ENCODE results near the gene ADCY9.
"Not testable (repeated sequence)": the region's sequence is repeated elsewhere in the genome, so short reads cannot be mapped to it uniquely, and the experiment has no call there.

Gene ADCY9

DNA sequence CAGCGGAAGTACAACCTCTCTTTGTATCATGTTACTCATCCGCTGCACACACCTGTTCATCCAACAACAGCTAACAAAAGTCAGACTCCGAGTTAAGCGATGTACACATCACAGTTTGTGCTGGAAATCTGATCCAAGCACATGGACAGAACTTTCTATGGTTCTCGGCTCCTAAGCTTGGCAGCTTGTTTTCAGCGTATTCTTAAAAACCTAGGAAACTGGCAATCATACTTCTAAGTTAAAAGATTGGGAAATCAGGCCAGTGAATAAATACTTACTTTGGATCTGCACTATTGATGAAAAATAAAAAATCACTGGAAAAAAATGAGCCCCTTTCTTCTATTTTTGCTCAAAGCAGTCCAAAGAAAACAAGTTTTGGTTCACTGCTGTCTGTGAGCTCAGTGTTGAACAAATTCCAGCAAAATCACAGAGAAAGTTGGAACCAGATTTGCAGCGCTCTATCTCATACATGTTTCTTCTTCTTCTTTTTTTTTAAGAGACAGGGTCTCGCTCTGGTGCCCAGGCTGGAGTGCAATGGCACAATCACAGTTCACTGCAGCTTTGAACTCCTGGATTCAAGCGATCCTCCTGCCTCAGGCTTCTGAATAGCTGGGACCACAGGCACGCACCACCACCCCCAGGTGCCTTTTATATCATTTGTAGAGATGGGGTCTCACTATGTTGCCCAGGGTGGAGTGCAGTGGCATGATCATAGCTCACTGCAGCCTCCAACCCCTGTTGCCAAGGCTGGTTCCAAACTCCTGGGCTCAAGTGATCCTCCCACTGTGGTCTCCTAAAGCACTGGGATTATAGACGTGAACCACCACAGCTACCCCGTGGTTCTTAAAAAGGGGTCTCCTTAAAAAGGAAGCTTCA is 164.1 kb downstream of the ADCY9 start:
- Histone ChIP-seq H3K4me1 (ENCODE audit: control insufficient read depth in 5 of 5, insufficient read depth in 5 of 5, low read length in 5 of 5) (peaks cover 11 to 48% (median 40%) of the 10 kb centered on the region in 5 donors), H3K9ac (ENCODE audit: low read length in 5 of 5) (no peak overlapping the region), H3K4me3 (ENCODE audit: low read depth in 1 of 5, low read length in 5 of 5) (peak overlapping the region in 3 of 5 donors; percentile 24 to 50 (median 34)), H3K9me3 (ENCODE audit: control insufficient read depth in 5 of 5, low read length in 5 of 5) (no peaks in the 10 kb centered on the region), H3K27me3 (ENCODE audit: control insufficient read depth in 5 of 5, insufficient read depth in 4 of 5, low read length in 5 of 5) (peaks cover 0 to 3% (median 0%) of the 10 kb centered on the region in 5 donors), H3K36me3 (ENCODE audit: control insufficient read depth in 5 of 5, insufficient read depth in 5 of 5, low read length in 5 of 5) (no peaks in the 10 kb centered on the region), H3K27ac (ENCODE audit: low read depth, low read length) (peak overlapping the region; percentile 78)

DNA sequence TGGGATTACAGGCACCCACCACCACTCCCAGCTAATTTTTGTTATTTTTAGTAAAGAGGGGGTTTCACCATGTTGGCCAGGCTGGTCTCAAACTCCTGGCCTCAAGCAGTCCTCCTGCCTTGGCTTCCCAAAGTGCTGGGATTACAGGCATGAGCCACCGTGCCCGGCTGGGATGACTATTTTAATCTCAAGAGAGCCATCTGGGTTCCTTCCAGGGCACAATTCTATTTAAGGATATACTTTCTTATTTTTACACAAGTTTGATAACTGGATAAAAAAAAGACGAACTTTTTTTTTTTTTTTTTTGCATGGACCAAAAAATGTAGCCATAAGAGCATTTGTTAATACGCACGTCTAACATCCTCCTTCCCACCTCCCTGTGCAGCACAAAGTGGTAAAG is 164.9 kb downstream of the ADCY9 start:
- H3K4me3 ChIP-seq (ENCODE audit: low read depth in 1 of 5, low read length in 5 of 5); H3K36me3 ChIP-seq (ENCODE audit: control insufficient read depth in 5 of 5, insufficient read depth in 5 of 5, low read length in 5 of 5); H3K9me3 ChIP-seq (ENCODE audit: control insufficient read depth in 5 of 5, low read length in 5 of 5); H3K9ac ChIP-seq (ENCODE audit: low read length in 5 of 5); H3K27me3 ChIP-seq (ENCODE audit: control insufficient read depth in 5 of 5, insufficient read depth in 4 of 5, low read length in 5 of 5): not testable (repeated sequence)
- Histone ChIP-seq H3K4me1 (ENCODE audit: control insufficient read depth in 5 of 5, insufficient read depth in 5 of 5, low read length in 5 of 5) (peaks cover 11 to 50% (median 40%) of the 10 kb centered on the region in 5 donors), H3K27ac (ENCODE audit: low read depth, low read length) (peak overlapping the region; percentile 78)

DNA sequence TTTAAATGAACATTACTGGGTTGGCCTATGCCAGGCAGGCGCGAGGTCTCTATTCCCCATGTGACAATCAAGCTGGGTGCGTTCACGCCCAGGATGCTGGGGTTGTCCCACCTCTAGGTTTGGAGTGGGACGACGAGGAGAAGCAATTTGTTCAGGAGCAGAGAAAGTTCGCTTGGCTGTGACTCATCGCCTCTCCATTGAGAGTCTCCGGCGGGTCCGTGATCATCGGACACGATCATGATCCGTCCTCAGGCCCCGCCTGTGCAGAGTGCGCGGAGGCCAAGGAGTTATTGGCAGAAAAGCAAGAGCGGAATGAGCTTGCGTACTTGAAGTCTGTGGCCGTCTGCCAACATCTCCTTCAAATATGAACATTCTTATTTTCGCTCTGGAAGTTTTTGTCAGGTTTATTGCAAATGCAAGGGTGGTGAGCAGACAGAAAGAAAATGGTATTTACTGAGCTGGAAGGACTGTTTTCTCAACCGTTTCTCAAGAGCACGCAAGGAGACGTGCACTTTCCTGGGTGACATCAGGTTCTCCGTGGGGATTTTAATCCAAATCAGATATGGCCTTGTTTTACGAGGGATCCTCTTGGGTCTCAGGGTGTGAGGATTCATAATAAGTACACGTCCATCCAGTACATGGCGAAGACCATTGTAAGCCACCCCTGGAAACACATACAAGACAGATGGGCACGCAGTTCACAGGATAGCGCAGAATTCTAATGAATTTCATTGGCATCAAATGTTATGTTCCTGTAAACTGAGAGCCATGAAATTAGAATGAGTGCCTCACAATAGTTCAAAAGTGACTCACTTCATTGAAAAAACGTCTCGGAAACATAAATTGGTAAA is 165.7 kb downstream of the ADCY9 start:
- H3K9me3 ChIP-seq (ENCODE audit: control insufficient read depth in 5 of 5, low read length in 5 of 5): no peaks in the 10 kb centered on the region
- peaks cover 0 to 3% (median 0%) of the 10 kb centered on the region in 5 donors for H3K27me3 ChIP-seq (ENCODE audit: control insufficient read depth in 5 of 5, insufficient read depth in 4 of 5, low read length in 5 of 5)
- H3K4me3 ChIP-seq (ENCODE audit: low read depth in 1 of 5, low read length in 5 of 5): peak overlapping the region in 4 of 5 donors; percentile 44 to 52 (median 48)
- H3K4me1 ChIP-seq (ENCODE audit: control insufficient read depth in 5 of 5, insufficient read depth in 5 of 5, low read length in 5 of 5): peaks cover 11 to 57% (median 47%) of the 10 kb centered on the region in 5 donors
- no peaks in the 10 kb centered on the region for H3K36me3 ChIP-seq (ENCODE audit: control insufficient read depth in 5 of 5, insufficient read depth in 5 of 5, low read length in 5 of 5)
- H3K27ac ChIP-seq (ENCODE audit: low read depth, low read length): peak overlapping the region; percentile 78
- peak overlapping the region; percentile 48 to 69 (median 64) for H3K9ac ChIP-seq (ENCODE audit: low read length in 5 of 5)

DNA sequence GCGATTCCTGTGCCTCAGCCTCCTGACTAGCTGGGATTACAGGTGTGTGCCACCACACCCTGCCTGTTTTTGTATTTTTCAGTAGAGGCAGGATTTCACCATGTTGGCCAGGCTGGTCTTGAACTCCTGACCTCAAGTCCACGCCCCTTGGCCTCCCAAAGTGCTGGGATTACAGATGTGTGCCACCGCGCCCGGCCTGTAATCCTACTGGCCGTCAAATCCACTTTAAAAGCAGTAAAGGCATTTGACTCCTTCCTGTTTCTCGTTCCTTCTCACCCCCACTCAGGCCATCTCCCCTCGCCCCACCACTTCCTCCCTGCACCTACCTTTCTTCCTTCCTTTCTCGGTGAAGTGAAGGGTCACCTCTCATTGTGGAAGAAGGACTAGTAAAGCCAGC is 166.3 kb downstream of the ADCY9 start:
- Histone ChIP-seq H3K27ac (ENCODE audit: low read depth, low read length) (peak overlapping the region; percentile 78), H3K9me3 (ENCODE audit: control insufficient read depth in 5 of 5, low read length in 5 of 5) (no peaks in the 10 kb centered on the region), H3K27me3 (ENCODE audit: control insufficient read depth in 5 of 5, insufficient read depth in 4 of 5, low read length in 5 of 5) (peaks cover 0 to 3% (median 0%) of the 10 kb centered on the region in 5 donors), H3K4me1 (ENCODE audit: control insufficient read depth in 5 of 5, insufficient read depth in 5 of 5, low read length in 5 of 5) (peaks cover 11 to 57% (median 47%) of the 10 kb centered on the region in 5 donors), H3K9ac (ENCODE audit: low read length in 5 of 5) (peak overlapping the region in 4 of 5 donors; percentile 8 to 67 (median 36)), H3K36me3 (ENCODE audit: control insufficient read depth in 5 of 5, insufficient read depth in 5 of 5, low read length in 5 of 5) (no peaks in the 10 kb centered on the region), H3K4me3 (ENCODE audit: low read depth in 1 of 5, low read length in 5 of 5) (peak overlapping the region in 4 of 5 donors; percentile 44 to 52 (median 48))

DNA sequence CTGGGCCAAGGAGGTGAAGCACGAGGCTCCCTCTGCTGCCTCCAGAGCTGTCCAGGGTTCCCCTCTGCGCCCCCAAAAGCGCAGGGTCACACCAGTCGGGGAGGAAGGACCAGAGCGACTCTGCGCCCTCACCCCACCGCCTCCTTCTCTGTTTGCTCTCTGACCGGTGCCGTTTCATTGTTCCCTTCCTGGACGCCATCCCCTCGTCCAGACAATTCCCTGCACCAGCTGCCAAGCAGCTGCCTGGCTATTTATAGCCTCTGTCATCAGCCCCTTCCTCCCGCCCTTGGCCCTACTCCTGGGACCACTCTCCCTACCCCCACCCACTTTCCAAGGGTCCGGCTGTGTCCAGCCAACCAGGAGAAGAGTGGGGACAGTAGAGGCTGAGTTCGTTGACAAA is 167.0 kb downstream of the ADCY9 start:
- H3K9me3 ChIP-seq (ENCODE audit: control insufficient read depth in 5 of 5, low read length in 5 of 5): no peaks in the 10 kb centered on the region
- peak overlapping the region in 2 of 5 donors; percentile 4 to 24 for H3K9ac ChIP-seq (ENCODE audit: low read length in 5 of 5)
- H3K27ac ChIP-seq (ENCODE audit: low read depth, low read length): peak overlapping the region; percentile 78
- H3K4me3 ChIP-seq (ENCODE audit: low read depth in 1 of 5, low read length in 5 of 5): peak overlapping the region in 3 of 5 donors; percentile 28 to 51 (median 43)
- H3K4me1 ChIP-seq (ENCODE audit: control insufficient read depth in 5 of 5, insufficient read depth in 5 of 5, low read length in 5 of 5): peaks cover 11 to 53% (median 47%) of the 10 kb centered on the region in 5 donors
- no peaks in the 10 kb centered on the region for H3K36me3 ChIP-seq (ENCODE audit: control insufficient read depth in 5 of 5, insufficient read depth in 5 of 5, low read length in 5 of 5)
- H3K27me3 ChIP-seq (ENCODE audit: control insufficient read depth in 5 of 5, insufficient read depth in 4 of 5, low read length in 5 of 5): peaks cover 0 to 3% (median 0%) of the 10 kb centered on the region in 5 donors

DNA sequence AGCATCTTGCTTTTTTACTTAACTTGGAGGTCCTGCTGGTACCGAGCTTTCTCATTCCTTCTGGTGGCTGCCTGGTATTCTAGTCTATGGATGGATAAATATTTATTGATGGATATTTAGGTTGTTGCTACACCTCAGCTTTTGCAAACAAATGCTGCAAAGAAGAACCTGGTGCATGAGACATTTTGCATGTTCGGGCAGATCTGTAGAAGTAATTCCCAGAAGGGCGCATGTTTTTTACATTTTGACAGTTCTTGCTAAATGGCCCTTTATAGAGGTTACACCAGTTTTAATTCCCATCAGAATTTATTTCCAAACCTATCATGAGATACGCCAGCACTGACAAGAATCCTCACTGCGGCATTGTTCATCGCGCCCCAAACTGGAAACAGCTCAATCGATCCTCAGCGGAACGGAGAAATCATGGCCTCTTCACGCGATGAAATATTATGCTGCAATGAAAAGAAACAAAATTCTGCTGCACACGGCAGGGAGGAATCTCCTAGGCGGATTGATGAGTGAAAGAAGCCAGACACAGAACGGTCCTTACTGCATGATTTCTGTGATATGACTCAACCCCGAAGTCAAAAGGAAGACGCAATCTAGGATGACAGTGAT is 167.8 kb downstream of the ADCY9 start:
- Histone ChIP-seq H3K4me3 (ENCODE audit: low read depth in 1 of 5, low read length in 5 of 5) (peak overlapping the region in 2 of 5 donors; percentile 28 to 43), H3K4me1 (ENCODE audit: control insufficient read depth in 5 of 5, insufficient read depth in 5 of 5, low read length in 5 of 5) (peaks cover 11 to 52% (median 47%) of the 10 kb centered on the region in 5 donors), H3K9me3 (ENCODE audit: control insufficient read depth in 5 of 5, low read length in 5 of 5) (no peaks in the 10 kb centered on the region), H3K27me3 (ENCODE audit: control insufficient read depth in 5 of 5, insufficient read depth in 4 of 5, low read length in 5 of 5) (peaks cover 0 to 3% (median 0%) of the 10 kb centered on the region in 5 donors), H3K36me3 (ENCODE audit: control insufficient read depth in 5 of 5, insufficient read depth in 5 of 5, low read length in 5 of 5) (no peaks in the 10 kb centered on the region), H3K27ac (ENCODE audit: low read depth, low read length) (no peak overlapping the region), H3K9ac (ENCODE audit: low read length in 5 of 5) (no peak overlapping the region)

DNA sequence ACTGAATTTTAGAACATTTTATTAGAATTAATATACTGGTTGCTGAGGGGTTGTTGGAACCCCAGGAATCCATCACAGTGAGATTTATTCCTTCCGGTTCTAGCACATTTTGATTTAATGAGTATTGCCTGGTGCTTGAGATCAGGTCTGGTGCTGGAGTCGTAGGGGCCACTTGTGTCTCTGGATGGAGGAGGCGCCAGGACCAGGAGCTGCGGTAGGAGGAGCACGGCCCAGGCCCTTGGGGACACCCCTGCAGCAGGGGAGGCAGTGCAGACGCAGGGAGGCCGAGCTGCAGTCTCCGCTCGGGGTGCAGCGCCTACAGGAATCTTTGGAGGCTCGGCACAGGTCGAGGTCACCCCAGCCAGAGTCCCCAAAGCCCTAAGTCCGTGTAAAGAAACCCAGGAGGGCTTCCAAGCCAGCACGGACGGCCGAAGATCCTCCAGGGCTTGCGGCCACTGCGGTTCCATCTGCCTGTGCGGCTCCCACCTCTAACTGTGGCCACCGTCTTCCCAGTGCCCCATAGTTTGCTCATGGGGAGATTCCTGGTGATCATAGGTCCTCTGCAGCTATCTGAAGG is 169.6 kb downstream of the ADCY9 start:
- Histone ChIP-seq H3K9ac (ENCODE audit: low read length in 5 of 5) (no peak overlapping the region), H3K9me3 (ENCODE audit: control insufficient read depth in 5 of 5, low read length in 5 of 5) (no peaks in the 10 kb centered on the region), H3K4me3 (ENCODE audit: low read depth in 1 of 5, low read length in 5 of 5) (no peak overlapping the region), H3K27ac (ENCODE audit: low read depth, low read length) (no peak overlapping the region), H3K4me1 (ENCODE audit: control insufficient read depth in 5 of 5, insufficient read depth in 5 of 5, low read length in 5 of 5) (peaks cover 7 to 40% (median 36%) of the 10 kb centered on the region in 5 donors), H3K27me3 (ENCODE audit: control insufficient read depth in 5 of 5, insufficient read depth in 4 of 5, low read length in 5 of 5) (peaks cover 0 to 3% (median 0%) of the 10 kb centered on the region in 5 donors), H3K36me3 (ENCODE audit: control insufficient read depth in 5 of 5, insufficient read depth in 5 of 5, low read length in 5 of 5) (no peaks in the 10 kb centered on the region)

DNA sequence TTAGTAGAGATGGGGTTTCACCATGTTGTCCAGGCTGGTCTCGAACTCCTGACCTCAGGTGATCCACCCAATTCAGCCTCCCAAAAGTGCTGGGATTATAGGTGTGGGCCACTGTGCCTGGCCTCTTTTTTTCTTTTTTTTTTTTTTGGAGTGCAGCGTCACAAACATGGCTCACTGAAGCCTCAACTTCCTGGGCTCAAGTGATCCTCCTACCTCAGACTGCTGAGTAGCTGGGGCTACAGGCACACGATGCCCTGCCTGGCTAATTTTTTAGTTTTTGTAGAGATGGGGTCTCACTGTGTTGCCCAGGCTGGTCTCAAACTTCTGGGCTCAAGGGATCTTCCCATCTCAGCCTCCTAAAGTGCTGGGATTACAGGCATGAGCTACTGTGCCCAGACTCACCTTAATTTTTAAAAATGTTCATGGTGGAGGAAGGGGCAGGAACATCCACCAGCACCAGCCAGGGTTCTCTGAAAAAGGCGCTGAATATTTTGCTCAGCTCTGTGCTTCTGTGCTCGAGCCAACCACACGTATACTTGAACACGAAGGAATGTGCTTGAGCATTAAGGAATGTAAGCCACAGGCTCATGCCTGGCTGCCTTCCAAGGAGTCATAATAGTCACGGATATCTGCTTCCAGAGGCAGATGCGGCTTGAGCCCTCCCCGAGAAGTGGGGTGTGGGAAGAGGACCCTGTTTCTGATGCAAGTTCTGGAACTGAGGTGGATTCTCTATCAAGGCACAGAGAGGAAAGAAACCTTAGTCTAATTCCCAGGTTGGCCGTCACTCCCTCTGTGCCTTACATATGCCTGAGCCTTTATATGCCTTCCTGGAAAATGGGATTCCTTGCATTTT is 170.3 kb downstream of the ADCY9 start:
- no peaks in the 10 kb centered on the region for H3K36me3 ChIP-seq (ENCODE audit: control insufficient read depth in 5 of 5, insufficient read depth in 5 of 5, low read length in 5 of 5)
- H3K9me3 ChIP-seq (ENCODE audit: control insufficient read depth in 5 of 5, low read length in 5 of 5): no peaks in the 10 kb centered on the region
- no peak overlapping the region for H3K27ac ChIP-seq (ENCODE audit: low read depth, low read length)
- H3K4me1 ChIP-seq (ENCODE audit: control insufficient read depth in 5 of 5, insufficient read depth in 5 of 5, low read length in 5 of 5): peaks cover 7 to 33% (median 29%) of the 10 kb centered on the region in 5 donors
- no peak overlapping the region for H3K9ac ChIP-seq (ENCODE audit: low read length in 5 of 5)
- H3K4me3 ChIP-seq (ENCODE audit: low read depth in 1 of 5, low read length in 5 of 5): no peak overlapping the region
- H3K27me3 ChIP-seq (ENCODE audit: control insufficient read depth in 5 of 5, insufficient read depth in 4 of 5, low read length in 5 of 5): peaks cover 0 to 3% (median 0%) of the 10 kb centered on the region in 5 donors

DNA sequence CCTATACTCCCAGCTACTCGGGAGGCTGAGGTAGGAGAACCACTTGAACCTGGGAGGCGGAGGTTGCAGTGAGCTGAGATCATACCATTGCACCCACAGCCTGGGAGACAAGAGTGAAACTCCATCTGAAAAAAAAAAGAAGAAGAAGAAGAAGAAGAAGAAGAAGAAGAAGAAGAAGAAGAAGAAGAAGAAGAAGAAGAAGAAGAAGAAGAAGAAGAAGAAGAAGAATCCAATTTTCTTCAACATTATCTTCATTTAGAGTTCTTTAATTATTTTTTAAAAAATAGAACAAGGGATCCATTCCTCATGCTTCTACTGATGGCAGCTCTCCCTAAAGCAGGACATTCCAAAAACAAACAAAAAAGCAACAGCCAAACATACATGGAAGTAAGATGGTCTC is 171.8 kb downstream of the ADCY9 start:
- H3K27ac ChIP-seq (ENCODE audit: low read depth, low read length); H3K4me3 ChIP-seq (ENCODE audit: low read depth in 1 of 5, low read length in 5 of 5); H3K36me3 ChIP-seq (ENCODE audit: control insufficient read depth in 5 of 5, insufficient read depth in 5 of 5, low read length in 5 of 5); H3K27me3 ChIP-seq (ENCODE audit: control insufficient read depth in 5 of 5, insufficient read depth in 4 of 5, low read length in 5 of 5); H3K9me3 ChIP-seq (ENCODE audit: control insufficient read depth in 5 of 5, low read length in 5 of 5); H3K9ac ChIP-seq (ENCODE audit: low read length in 5 of 5): not testable (repeated sequence)
- H3K4me1 ChIP-seq (ENCODE audit: control insufficient read depth in 5 of 5, insufficient read depth in 5 of 5, low read length in 5 of 5): peaks cover 2 to 19% (median 15%) of the 10 kb centered on the region in 5 donors

Measured in subcutaneous abdominal adipose tissue (tissue), 5 donors.